Brain microvascular endothelial cell (primary cell): ENCODE results near the gene ASIC2.
"Not testable (repeated sequence)": the region's sequence is repeated elsewhere in the genome, so short reads cannot be mapped to it uniquely, and the experiment has no call there.

Experiments
- DNase-seq: peaks from one replicate; pipeline ENCODE4 v3.0.0-alpha.2; 2020
- H3K27ac ChIP-seq: fragments of 250-450 bp; sonication (Bioruptor Pico); 2 replicates; pipeline ENCODE4 v1.5.1; 2020; ENCODE audit warnings: mild to moderate bottlenecking, moderate library complexity
- H3K27me3 ChIP-seq: fragments of 250-450 bp; sonication (Bioruptor Pico); replicated peaks from 2 replicates; pipeline ENCODE4 v1.5.1; 2020; ENCODE audit warnings: mild to moderate bottlenecking
- H3K36me3 ChIP-seq: fragments of 250-450 bp; sonication (Bioruptor Pico); replicated peaks from 2 replicates; pipeline ENCODE4 v1.5.1; 2020; ENCODE audit warnings: mild to moderate bottlenecking
- H3K4me3 ChIP-seq: 2 replicates; pipeline ENCODE4 v1.5.1; 2011; ENCODE audit warnings: low read depth, mild to moderate bottlenecking, control low read depth, low read length, moderate library complexity
- CTCF ChIP-seq: IDR thresholded peaks from 2 replicates; pipeline ENCODE4 v1.5.1; 2011; ENCODE audit warnings: low read depth, mild to moderate bottlenecking, moderate library complexity, low read length, control low read depth, inconsistent platforms; ENCODE audit errors: missing control alignments
- in situ Hi-C: cut with HindIII; loops from 2 replicates; pipeline ENCODE4 v1.10.0; 2017; ENCODE audit warnings: low sequenced_read_pairs, low pct_ligation_motif_present

The ASIC2 gene

GRCh38 chr17:32992321-32993033 is 300.6 kb downstream of the ASIC2 start:
- DNase-seq, result no peak
- H3K36me3 ChIP-seq, result no peaks in the 10 kb centered on the region
- no peak overlapping the region for H3K27ac ChIP-seq
- in situ Hi-C loops, result no loop called here
- H3K27me3 ChIP-seq, result no peaks in the 10 kb centered on the region
- TF ChIP-seq CTCF, result no peak
- no peak overlapping the region for H3K4me3 ChIP-seq

- DNase-seq, result no peak
- Histone ChIP-seq H3K27ac (no peak overlapping the region), H3K36me3 (no peaks in the 10 kb centered on the region), H3K27me3 (no peaks in the 10 kb centered on the region), H3K4me3 (no peak overlapping the region)
- in situ Hi-C loops, result no loop called here
- no peak for TF ChIP-seq CTCF
These were observed 304.5 kb downstream of the ASIC2 start for GRCh38 chr17:32988481-32989101.

- H3K27me3 ChIP-seq, H3K4me3 ChIP-seq, H3K36me3 ChIP-seq, DNase-seq, in situ Hi-C loops, H3K27ac ChIP-seq: not testable (repeated sequence)
These were observed 305.2 kb downstream of the ASIC2 start for GRCh38 chr17:32987868-32988267.

GRCh38 chr17:32987453-32987805 is 305.7 kb downstream of the ASIC2 start:
- H3K27ac ChIP-seq, H3K4me3 ChIP-seq, in situ Hi-C loops, DNase-seq, H3K36me3 ChIP-seq, H3K27me3 ChIP-seq: not testable (repeated sequence)

- Histone ChIP-seq H3K27ac (no peak overlapping the region), H3K4me3 (no peak overlapping the region), H3K27me3 (no peaks in the 10 kb centered on the region), H3K36me3 (no peaks in the 10 kb centered on the region)
- in situ Hi-C loops, result no loop called here
- DNase-seq, result no peak
- TF ChIP-seq CTCF, result no peak
These were observed 307.9 kb downstream of the ASIC2 start for GRCh38 chr17:32985050-32985756.

GRCh38 chr17:32981611-32982010 is 311.5 kb downstream of the ASIC2 start:
- H3K4me3 ChIP-seq, H3K27ac ChIP-seq, H3K36me3 ChIP-seq, H3K27me3 ChIP-seq, in situ Hi-C loops, DNase-seq: not testable (repeated sequence)

GRCh38 chr17:32980230-32980629 is 312.9 kb downstream of the ASIC2 start:
- no peak overlapping the region for H3K4me3 ChIP-seq
- H3K27ac ChIP-seq, result no peak overlapping the region
- H3K36me3 ChIP-seq, result no peaks in the 10 kb centered on the region
- H3K27me3 ChIP-seq, result no peaks in the 10 kb centered on the region
- no peak for DNase-seq
- TF ChIP-seq CTCF, result no peak
- in situ Hi-C loops, result no loop called here
